Measurements from ENCODE around the gene XPO6.

DNA sequence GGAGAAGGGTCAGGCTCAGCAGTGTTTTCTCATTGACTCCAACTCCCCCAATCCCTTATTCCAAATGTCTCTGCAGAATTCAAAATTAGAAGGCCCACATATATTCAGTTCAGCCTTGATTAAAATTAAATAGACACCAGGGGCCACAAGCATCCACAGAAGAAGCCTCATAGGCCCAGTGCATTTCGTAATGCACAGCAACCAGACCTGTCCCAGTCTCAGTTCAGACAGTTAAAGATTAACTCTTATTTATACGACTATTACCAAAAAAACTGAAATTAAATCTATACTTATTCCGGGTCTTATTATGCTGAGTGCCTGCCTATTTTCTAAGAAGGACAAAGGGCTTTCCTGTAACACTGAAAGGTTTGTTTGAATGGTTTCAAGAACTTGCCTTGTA lies 106.5 kb downstream of the XPO6 start:
- no peak for TF ChIP-seq EP300 (IDR thresholded peaks at IDR 0.05)
- TF ChIP-seq POLR2A (IDR thresholded peaks at IDR 0.05), result no peak
- TF ChIP-seq, protein P1, sequence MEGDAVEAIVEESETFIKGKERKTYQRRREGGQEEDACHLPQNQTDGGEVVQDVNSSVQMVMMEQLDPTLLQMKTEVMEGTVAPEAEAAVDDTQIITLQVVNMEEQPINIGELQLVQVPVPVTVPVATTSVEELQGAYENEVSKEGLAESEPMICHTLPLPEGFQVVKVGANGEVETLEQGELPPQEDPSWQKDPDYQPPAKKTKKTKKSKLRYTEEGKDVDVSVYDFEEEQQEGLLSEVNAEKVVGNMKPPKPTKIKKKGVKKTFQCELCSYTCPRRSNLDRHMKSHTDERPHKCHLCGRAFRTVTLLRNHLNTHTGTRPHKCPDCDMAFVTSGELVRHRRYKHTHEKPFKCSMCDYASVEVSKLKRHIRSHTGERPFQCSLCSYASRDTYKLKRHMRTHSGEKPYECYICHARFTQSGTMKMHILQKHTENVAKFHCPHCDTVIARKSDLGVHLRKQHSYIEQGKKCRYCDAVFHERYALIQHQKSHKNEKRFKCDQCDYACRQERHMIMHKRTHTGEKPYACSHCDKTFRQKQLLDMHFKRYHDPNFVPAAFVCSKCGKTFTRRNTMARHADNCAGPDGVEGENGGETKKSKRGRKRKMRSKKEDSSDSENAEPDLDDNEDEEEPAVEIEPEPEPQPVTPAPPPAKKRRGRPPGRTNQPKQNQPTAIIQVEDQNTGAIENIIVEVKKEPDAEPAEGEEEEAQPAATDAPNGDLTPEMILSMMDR (IDR thresholded peaks at IDR 0.05), result no peak

Data from tibial nerve (tissue), 4 donors.